ENCODE data around the gene CRHR2. TPM values are rescaled to one million over a fixed set of nuclear protein-coding genes. Genes with fewer than 3 reads are reported as not detected.

The CRHR2 gene
- total and polyA plus RNA-seq, 11 donors = 0.06 to 1.6 (median 0.71) TPM; not detected in 1

DNA sequence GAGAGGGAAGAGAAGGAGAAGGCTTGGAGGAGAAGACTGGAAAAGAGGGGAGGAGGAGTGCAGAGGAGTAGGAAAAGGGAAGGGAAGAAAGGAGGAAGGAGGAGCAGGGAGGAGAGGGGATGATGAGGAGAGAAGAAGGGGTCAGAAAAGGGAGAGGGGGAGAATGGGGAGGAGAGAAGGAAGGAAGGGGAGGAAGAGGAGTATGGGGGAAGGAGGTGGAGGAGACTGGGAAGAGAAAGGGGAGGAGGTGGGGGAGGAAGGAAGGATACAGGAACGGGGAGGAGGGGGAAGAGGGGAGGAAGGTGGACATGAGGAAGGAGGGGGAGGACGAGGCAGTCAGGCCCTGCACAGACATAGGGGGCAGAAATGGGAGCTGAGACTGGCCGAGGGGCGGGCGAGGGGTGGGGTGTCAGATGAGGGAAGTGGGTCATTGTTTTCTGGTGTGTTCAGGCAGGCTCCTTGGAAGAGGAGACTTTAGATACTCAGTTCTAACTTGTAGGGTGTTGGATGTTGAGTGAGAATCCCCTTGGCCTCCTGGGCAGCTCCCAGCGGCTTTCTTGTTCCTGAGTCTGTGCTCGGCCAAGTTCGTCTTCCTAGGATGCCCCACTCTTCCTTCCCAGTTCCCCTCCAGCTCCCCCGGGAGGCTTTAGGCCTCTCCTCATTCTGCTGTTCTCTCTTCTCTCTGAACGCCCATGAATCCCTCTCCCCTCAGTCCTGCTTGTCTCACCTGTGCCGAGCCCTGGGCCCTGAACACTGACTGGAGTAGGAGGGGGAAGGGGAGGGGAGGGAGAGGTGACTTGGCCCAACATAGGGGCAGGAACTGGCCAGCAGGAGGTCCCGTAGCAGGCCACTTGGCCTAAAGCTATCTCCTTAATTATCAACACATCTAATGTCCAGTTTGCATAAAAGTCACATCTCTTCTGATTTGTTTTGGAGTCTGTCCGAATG is 12.8 kb upstream of the CRHR2 start:
- intact Hi-C loops (cut with DNase I) = no loop called here
- Histone ChIP-seq H3K9me3 (no peaks in the 10 kb centered on the region), H3K27ac (peak overlapping the region in 7 of 12 donors; percentile 26 to 64 (median 49)), H3K4me3 (no peak overlapping the region), H3K27me3 (no peaks in the 10 kb centered on the region), H3K36me3 (no peaks in the 10 kb centered on the region), H3K4me1 (peaks cover 0 to 41% (median 14%) of the 10 kb centered on the region in 12 donors)
- 62 to 77% (median 64%) methylated on average over 13 of the region's 13 CpGs for WGBS, 4 donors
- DNase-seq = no peak
- ATAC-seq = no peak
- TF ChIP-seq, protein P1, sequence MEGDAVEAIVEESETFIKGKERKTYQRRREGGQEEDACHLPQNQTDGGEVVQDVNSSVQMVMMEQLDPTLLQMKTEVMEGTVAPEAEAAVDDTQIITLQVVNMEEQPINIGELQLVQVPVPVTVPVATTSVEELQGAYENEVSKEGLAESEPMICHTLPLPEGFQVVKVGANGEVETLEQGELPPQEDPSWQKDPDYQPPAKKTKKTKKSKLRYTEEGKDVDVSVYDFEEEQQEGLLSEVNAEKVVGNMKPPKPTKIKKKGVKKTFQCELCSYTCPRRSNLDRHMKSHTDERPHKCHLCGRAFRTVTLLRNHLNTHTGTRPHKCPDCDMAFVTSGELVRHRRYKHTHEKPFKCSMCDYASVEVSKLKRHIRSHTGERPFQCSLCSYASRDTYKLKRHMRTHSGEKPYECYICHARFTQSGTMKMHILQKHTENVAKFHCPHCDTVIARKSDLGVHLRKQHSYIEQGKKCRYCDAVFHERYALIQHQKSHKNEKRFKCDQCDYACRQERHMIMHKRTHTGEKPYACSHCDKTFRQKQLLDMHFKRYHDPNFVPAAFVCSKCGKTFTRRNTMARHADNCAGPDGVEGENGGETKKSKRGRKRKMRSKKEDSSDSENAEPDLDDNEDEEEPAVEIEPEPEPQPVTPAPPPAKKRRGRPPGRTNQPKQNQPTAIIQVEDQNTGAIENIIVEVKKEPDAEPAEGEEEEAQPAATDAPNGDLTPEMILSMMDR (IDR thresholded peaks at IDR 0.05) = no peak
- TF ChIP-seq POLR2A (IDR thresholded peaks at IDR 0.05) = no peak

DNA sequence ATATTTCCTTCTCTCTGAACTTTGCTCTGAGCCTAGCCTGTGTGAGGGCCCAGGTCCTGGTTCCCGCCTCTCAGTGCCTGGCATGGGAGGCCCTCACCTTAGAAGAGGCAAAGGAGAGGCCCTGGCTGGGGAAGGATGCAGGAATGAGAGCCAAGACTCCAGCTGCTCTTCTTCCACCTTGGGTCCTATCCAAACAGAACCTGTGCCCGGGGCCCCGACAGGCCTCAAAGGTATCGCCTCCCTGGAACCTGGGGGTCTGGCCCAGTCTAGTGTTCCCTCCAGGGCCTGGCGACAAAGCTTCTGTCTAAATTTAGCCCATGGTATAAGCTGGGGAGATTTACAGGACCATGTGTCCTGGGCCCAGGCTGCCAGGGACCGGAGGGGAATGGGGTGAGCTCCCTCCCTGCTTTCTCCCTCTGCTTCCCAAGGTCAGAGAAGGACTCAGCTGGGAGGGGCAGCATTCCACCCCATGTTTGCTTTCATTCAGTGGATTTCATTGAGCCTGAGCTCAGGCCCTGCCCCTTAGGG is 12.0 kb upstream of the CRHR2 start:
- no peaks in the 10 kb centered on the region for H3K27me3 ChIP-seq
- ATAC-seq (peak; percentile 76 to 87 (median 84)), DNase-seq (peak in 4 of 5 donors; percentile 35 to 63 (median 48))
- WGBS, 4 donors = 40 to 48% (median 42%) methylated on average over 6 of the region's 6 CpGs
- no peaks in the 10 kb centered on the region for H3K9me3 ChIP-seq
- no peaks in the 10 kb centered on the region for H3K36me3 ChIP-seq
- TF ChIP-seq, protein P1 (IDR thresholded peaks at IDR 0.05) = no peak
- no peak for TF ChIP-seq POLR2A (IDR thresholded peaks at IDR 0.05)
- peaks cover 0 to 36% (median 14%) of the 10 kb centered on the region in 12 donors for H3K4me1 ChIP-seq
- H3K4me3 ChIP-seq = no peak overlapping the region
- peak overlapping the region in 8 of 12 donors; percentile 26 to 64 (median 50) for H3K27ac ChIP-seq
- intact Hi-C loops (cut with DNase I) = no loop called here

DNA sequence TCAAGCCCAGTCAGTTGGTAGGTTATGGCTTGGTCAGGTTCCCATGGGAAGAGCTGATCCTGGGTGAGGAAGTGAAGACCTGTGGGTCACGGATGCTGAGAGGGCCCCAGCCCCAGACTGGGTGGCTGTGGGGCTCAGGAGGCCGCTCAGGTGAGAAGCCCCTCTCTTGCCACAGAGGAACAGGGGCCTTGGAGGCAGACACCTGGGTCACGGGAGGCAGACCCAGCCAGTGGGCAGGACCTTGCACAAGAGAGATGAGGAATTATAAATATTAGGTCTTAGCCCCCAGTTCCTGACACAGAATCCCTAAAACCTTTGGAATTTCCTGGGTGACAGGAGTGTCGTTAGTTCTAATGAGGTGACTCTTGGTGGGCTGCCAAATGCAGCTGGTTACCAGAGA is 10.6 kb upstream of the CRHR2 start:
- Histone ChIP-seq H3K4me1 (peaks cover 0 to 32% (median 14%) of the 10 kb centered on the region in 12 donors), H3K9me3 (no peaks in the 10 kb centered on the region), H3K27me3 (no peaks in the 10 kb centered on the region), H3K27ac (no peak overlapping the region), H3K4me3 (no peak overlapping the region), H3K36me3 (no peaks in the 10 kb centered on the region)
- WGBS, 4 donors = 76 to 82% (median 78%) methylated on average over 3 to 4 of the region's 4 CpGs
- intact Hi-C loops (cut with DNase I) = no loop called here
- ATAC-seq = no peak
- DNase-seq = no peak
- TF ChIP-seq, protein P1 (IDR thresholded peaks at IDR 0.05) = no peak
- TF ChIP-seq POLR2A (IDR thresholded peaks at IDR 0.05) = no peak

DNA sequence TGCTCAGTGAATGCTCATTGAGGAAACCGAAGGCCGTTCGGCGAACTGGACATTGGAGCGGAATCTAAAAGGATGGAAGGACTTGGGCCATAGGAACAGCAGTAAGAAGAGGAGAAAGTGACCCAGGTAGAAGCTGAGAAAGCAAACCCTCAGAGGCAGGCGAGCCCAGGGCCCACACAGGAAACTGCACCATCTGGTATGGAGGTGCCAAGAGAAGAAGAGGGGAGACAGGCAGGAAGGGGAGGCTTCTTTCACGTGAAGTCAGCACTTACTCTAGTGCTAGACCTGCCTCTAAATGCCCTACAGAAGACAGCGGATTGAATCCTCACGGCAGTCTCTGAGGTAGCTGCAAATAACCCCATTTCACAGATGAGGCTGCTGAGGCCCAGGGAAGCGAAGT is 10.2 kb upstream of the CRHR2 start:
- H3K9me3 ChIP-seq = no peaks in the 10 kb centered on the region
- H3K36me3 ChIP-seq = no peaks in the 10 kb centered on the region
- H3K4me1 ChIP-seq = peaks cover 0 to 28% (median 12%) of the 10 kb centered on the region in 12 donors
- H3K27me3 ChIP-seq = no peaks in the 10 kb centered on the region
- DNase-seq (no peak), ATAC-seq (no peak)
- no peak overlapping the region for H3K4me3 ChIP-seq
- no peak overlapping the region for H3K27ac ChIP-seq
- TF ChIP-seq POLR2A (IDR thresholded peaks at IDR 0.05) = no peak
- TF ChIP-seq, protein P1 (IDR thresholded peaks at IDR 0.05) = no peak
- intact Hi-C loops (cut with DNase I) = no loop called here
- 92 to 94% (median 92%) methylated on average over 10 of the region's 10 CpGs for WGBS, 4 donors

Measured in heart left ventricle (tissue), 16 donors.